HG03175 (cell line): ENCODE data around the gene DERL3.
"Not testable (repeated sequence)": the region's sequence is repeated elsewhere in the genome, so short reads cannot be mapped to it uniquely, and the experiment has no call there.

Experiments used
- ATAC-seq: cut with Tn5 transposase; IDR thresholded peaks from one replicate; pipeline ENCODE4 v1.9.1; 2021; ENCODE audit warnings: mild to moderate bottlenecking, moderate library complexity; ENCODE audit not compliant: unreplicated experiment

Gene DERL3

GRCh38 chr22:23838681-23839468 is at the start of gene DERL3:
DERL3 (minus strand) TSS chr22:23839006; CDS start chr22:23838987, 19 bp downstream.
- ATAC-seq: peak; percentile 75

- ATAC-seq: no peak
These were observed 45.3 kb upstream of the DERL3 start for GRCh38 chr22:23884140-23884539.

GRCh38 chr22:23883658-23884057 is 44.9 kb upstream of the DERL3 start:
- no peak for ATAC-seq

DNA sequence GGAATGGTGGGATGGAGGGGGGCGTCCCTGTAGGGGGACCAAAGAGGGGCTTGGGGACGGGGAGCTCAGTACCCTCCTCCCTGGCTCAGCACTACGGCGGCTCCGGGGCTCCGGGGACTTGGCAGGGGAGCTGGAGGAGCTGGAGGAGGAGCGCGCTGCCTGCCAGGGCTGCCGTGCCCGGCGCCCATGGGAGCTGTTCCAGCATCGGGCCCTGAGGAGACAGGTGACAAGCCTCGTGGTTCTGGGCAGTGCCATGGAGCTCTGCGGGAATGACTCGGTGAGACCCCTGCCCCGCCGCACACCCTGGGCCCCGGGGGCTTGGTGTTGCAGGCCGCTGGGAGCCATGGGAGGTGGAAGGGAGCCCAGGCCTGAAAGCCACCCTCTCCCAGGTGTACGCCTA is 43.6 kb upstream of the DERL3 start:
- ATAC-seq: no peak

DNA sequence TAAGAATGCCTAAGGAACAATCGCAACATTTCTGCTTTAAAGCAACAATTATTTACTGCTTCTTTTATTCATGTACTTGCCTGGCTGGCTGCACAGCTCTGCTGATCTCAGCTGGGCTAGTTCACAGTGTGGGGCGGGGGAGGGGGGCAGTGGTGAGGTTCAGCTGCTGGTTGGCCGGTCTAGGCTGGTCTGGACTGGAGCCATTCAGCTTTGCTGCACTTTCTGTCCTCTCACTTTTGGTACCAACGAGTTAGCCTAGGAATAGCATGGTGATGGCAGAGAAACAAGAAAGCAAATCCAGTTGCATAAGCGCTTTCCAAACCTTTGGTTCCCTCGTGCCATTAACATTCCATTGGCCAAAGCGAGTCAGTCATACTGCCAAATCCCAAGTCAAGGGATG is 39.4 kb upstream of the DERL3 start:
- ATAC-seq: no peak

DNA sequence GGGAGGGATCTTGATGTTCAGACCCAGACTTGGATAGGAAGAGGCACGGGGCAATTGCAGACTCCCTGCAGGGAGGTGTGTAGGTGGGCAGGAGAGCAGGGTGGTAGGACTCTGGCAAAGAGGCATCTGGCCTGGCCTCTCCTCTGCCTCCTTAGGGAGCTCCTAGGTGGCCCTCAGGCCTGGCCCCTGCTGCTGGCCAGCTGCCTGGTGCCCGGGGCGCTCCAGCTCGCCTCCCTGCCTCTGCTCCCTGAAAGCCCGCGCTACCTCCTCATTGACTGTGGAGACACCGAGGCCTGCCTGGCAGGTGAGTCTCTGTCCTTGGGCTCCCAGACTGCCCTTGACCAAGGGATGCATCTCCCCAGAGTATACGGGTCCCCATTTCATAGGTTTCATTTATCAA is 38.8 kb upstream of the DERL3 start:
- ATAC-seq: no peak

DNA sequence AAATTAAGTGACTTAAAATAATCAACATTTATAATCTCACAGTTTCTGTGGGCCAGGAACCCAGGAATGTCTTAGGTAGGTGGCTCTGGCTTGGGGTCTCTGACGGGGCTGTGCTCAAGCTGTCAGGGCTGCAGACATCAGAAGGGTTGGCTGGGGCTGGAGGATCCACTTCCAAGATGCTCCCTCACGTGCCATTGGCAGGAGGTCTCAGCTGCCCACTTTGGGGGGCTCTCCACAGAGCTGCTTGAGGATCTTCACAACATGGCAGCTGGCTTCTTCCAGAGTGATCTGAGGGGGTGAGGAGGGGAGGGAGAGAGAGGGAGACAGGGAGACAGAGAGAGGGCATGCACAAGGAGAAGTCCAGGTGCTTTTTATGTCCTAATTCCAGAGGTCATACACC is 37.0 kb upstream of the DERL3 start:
- ATAC-seq: no peak

DNA sequence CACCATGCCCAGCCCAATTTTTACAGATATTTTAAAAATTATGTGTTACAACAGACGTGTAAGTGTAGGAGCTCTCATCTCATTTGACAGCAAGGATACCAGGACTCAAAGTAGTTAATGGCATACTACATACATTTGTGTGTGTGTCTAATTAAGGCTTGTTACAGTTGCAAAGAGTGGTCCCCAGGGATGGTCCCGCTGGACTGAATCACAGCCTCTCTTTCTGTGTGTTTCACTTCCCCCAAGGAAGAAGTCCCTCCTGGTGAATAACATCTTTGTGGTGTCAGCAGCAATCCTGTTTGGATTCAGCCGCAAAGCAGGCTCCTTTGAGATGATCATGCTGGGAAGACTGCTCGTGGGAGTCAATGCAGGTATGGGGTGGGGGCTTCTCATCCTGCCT is 36.1 kb upstream of the DERL3 start:
- no peak for ATAC-seq

GRCh38 chr22:23868580-23868979 is 29.8 kb upstream of the DERL3 start:
- ATAC-seq: no peak

DNA sequence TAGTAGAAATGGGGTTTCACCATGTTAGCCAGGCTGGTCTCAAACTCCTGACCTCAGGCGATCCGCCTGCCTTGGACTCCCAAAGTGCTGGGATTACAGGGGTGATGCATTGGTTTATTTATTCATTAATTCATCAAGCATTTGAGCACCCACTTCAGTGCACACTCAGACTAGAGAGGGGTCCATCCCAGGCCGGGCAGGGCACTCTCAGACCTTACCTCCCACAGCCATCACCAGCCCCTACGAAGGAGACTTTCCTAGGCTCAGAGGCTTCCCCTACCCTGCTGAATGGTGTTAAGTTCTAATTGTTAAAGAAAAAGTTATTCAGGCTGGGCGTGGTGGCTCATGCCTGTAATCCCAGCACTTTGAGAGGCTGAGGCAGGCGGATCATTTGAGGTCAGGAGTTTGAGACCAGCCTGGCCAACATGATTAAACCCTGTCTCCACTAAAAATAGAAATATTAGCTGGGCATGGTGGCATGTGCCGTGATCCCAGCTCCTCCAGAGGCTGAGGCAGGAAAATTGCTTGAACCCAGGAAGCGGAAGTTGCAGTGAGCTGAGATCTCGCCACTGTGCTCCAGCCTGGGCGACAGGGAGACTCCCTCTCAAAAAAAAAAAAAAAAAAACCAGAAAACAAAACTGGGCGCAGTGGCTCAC is 25.8 kb upstream of the DERL3 start:
- ATAC-seq: not testable (repeated sequence)

DNA sequence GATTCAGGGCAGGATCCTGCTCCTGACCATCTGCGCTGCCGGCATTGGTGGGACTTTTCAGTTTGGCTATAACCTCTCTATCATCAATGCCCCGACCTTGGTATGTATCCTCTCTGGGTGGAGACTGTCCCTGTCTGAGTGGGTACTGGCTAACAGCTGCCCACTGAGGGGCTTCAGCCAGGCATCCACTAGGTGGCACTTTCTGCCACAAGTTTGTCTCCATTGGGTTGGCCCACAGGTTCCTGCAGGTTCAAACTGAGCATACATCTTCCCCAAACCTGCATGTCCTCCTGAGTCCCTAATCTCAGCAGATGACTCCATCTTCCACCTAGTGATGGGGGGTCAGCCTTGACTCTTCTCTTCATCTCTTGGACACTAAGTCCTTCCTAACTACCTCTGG is 23.3 kb upstream of the DERL3 start:
- no peak for ATAC-seq

- not testable (repeated sequence) for ATAC-seq
These were observed 21.4 kb upstream of the DERL3 start for GRCh38 chr22:23860187-23860586.

DNA sequence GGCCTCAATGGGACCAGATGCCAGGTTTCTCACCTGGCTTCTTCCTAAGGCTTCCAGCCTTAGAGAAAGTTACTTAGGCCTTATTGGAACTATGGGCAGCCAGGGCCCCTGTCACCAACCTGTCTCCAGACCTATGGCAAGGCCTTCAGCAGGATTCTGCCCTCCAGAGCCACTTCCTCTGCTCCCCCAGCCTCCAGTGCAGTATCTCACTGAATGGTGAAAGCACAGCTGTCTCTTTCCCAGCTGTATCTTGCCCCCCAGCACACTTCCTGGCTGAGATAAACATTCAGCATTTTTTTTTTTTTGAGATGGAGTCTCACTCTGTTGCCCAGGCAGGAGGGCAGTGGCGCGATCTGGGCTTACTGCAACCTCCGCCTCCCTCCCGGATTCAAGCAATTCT is 20.4 kb upstream of the DERL3 start:
- no peak for ATAC-seq

GRCh38 chr22:23858484-23858815 is 19.6 kb upstream of the DERL3 start:
- ATAC-seq: no peak

DNA sequence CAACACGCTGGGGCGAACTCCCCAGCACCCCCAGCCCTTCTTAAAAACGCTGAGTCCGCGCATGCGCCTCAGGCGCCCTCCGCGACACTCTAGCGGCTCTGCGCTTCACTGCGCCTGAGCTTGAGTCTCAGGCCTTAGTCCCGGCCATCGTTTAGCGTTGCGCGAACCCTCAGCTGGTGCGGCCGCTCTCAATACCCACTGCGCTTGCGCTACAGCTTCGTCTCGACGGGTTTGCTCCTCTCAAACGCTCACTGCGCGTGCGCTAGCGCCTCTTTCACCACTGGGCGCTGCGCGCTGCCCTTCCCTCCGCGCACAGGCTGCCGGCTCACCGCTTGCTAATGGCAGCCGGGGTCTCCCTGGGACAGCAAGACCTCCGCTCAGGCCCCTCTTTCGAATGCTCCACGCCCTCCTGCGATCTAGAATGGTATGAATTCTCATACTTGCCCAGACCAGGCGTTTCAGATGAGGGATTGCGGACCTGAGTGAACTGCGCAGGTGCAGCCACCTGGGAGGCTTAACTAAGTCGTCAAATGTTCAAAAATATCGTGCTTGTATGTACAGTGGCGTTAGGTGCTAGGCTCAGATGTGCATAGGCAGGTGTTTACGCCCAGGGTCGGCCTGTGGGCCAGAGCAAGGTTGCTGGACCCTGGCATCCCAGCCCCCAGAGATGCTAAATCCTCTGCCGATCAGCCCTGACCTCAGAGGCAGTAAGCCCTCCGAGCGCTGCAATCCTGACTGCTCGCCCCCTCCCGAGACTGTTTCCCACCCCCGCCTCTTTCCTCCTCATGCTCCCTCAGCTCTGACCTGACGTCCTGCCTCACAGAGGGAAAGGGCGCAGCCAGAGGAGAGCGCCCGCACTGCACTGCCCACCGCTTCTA is 19.0 kb upstream of the DERL3 start, which contains the start of gene SLC2A11:
SLC2A11 (plus strand) TSS at position 270 of the 878 bp plus-strand sequence; CDS start at position 395, 125 bp downstream.
- ATAC-seq: peak; percentile 93

- peak; percentile 33 for ATAC-seq
These were observed 18.2 kb upstream of the DERL3 start for GRCh38 chr22:23856721-23857605.

GRCh38 chr22:23850136-23850611 is 11.4 kb upstream of the DERL3 start:
- peak; percentile 79 for ATAC-seq

GRCh38 chr22:23849009-23850006 is 10.5 kb upstream of the DERL3 start:
- ATAC-seq: peak; percentile 56
